ENCODE data around the gene PCSK4.

DNA sequence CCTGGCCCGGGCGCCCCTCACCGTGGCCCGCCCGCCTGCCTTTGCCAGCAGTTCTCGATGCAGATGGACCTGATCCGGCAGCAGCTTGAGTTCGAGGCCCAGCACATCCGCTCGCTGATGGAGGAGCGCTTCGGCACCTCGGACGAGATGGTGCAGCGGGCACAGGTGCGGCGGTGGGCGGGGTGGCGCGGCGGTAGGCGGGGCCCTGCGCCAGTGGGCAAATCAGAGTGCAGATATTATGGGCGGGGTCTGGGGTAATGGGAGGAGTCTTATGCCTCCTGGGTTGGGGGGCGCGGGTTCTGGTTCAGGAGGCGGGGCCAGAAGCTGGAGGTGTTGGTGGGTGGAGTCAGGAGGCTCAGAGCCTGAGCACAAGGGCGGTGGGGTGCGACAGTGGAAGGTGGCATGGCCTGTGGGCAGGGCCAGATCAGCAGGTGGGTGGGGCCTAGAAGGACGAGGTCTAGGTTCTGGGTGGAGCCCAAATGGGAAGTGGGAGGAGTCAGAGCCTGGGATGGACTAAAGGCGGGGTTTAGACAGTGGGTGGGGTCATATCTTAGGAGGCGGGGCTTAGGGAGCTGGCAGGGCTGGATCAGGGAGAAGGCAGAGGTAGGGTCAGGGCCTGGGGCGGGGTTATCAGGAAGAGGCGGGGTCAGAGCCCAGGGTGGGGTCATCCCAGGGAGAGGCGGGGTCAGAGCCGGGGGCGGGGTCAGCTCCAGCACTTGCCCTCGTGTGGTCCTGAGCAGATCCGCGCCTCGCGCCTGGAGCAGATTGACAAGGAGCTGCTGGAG is 34.6 kb downstream of the PCSK4 start:
- TF ChIP-seq POLR2A (IDR thresholded peaks at IDR 0.05), result no peak
- TF ChIP-seq, protein P1, sequence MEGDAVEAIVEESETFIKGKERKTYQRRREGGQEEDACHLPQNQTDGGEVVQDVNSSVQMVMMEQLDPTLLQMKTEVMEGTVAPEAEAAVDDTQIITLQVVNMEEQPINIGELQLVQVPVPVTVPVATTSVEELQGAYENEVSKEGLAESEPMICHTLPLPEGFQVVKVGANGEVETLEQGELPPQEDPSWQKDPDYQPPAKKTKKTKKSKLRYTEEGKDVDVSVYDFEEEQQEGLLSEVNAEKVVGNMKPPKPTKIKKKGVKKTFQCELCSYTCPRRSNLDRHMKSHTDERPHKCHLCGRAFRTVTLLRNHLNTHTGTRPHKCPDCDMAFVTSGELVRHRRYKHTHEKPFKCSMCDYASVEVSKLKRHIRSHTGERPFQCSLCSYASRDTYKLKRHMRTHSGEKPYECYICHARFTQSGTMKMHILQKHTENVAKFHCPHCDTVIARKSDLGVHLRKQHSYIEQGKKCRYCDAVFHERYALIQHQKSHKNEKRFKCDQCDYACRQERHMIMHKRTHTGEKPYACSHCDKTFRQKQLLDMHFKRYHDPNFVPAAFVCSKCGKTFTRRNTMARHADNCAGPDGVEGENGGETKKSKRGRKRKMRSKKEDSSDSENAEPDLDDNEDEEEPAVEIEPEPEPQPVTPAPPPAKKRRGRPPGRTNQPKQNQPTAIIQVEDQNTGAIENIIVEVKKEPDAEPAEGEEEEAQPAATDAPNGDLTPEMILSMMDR (IDR thresholded peaks at IDR 0.05), result no peak

Measured in upper lobe of left lung (tissue), 4 donors.